A673 (cell line): ENCODE results near the gene GULP1. TPM values are rescaled to one million over a fixed set of nuclear protein-coding genes. Genes with fewer than 3 reads are reported as not detected.
"Not testable (repeated sequence)": the region's sequence is repeated elsewhere in the genome, so short reads cannot be mapped to it uniquely, and the experiment has no call there.

Source experiments
- BruUV-seq: library from RNA; stranded (reverse); fragments of 400-500 nt; replicated peaks from 2 replicates; lab custom pipeline; 2021; lab: Mats Ljungman, UMichigan
- CTCF ChIA-PET: fragments of 300-600 bp; sonication (Branson Sonifier 250); formaldehyde crosslinking; loops from one replicate; lab custom pipeline; 2022; ENCODE audit warnings: antibody characterized with exemption; lab: Charles Lee
- POLR2A ChIA-PET: fragments of 300-600 bp; sonication (Branson Sonifier 250); formaldehyde crosslinking; loops from one replicate; lab custom pipeline; 2022; ENCODE audit warnings: antibody characterized with exemption; ENCODE audit not compliant: low non-redundant PET; lab: Charles Lee
- DNase-seq: peaks from one replicate; pipeline ENCODE4 v3.0.0-alpha.2; 2015; ENCODE audit warnings: low spot score
- H3K27ac ChIP-seq: fragments of 200-600 bp; sonication (generic); 2 replicates; pipeline ENCODE4 v1.5.1; 2016; ENCODE audit warnings: mixed run types, low read depth, mild to moderate bottlenecking, mixed read lengths, antibody characterized with exemption, low read length; ENCODE audit not compliant: poor library complexity, severe bottlenecking
- H3K27me3 ChIP-seq: fragments of 200-600 bp; sonication (generic); replicated peaks from 2 replicates; pipeline ENCODE4 v1.6.1; 2017; ENCODE audit warnings: mixed run types, low read depth, mild to moderate bottlenecking, mixed read lengths, antibody characterized with exemption, low read length; ENCODE audit not compliant: insufficient read depth, poor library complexity
- H3K36me3 ChIP-seq: fragments of 200-600 bp; sonication (generic); 2 replicates; pipeline ENCODE4 v1.6.1; 2016; ENCODE audit warnings: mixed run types, mild to moderate bottlenecking, mixed read lengths, antibody characterized with exemption, low read length; ENCODE audit not compliant: insufficient read depth, poor library complexity, severe bottlenecking
- H3K4me1 ChIP-seq: fragments of 200-600 bp; sonication (generic); 2 replicates; pipeline ENCODE4 v1.6.1; 2017; ENCODE audit warnings: mixed run types, mild to moderate bottlenecking, mixed read lengths, antibody characterized with exemption, low read length; ENCODE audit not compliant: insufficient read depth, poor library complexity, severe bottlenecking
- H3K4me3 ChIP-seq: fragments of 200-600 bp; sonication (generic); 2 replicates; pipeline ENCODE4 v1.5.1; 2016; ENCODE audit warnings: low read depth, mixed run types, mild to moderate bottlenecking, mixed read lengths, low read length; ENCODE audit not compliant: poor library complexity, severe bottlenecking
- H3K9me3 ChIP-seq: fragments of 200-600 bp; sonication (generic); 2 replicates; pipeline ENCODE4 v1.6.1; 2016; ENCODE audit warnings: mixed run types, low read depth, mild to moderate bottlenecking, mixed read lengths, antibody characterized with exemption, low read length; ENCODE audit not compliant: poor library complexity, severe bottlenecking
- EZH2 ChIP-seq: fragments of 200-600 bp; sonication (generic); IDR thresholded peaks from 2 replicates; pipeline ENCODE4 v1.6.1; 2017; ENCODE audit warnings: borderline replicate concordance, low read depth, mild to moderate bottlenecking, mixed read lengths, antibody characterized with exemption, low read length; ENCODE audit not compliant: poor library complexity, severe bottlenecking
- intact Hi-C: fragments of 100-400 bp; cut with micrococcal nuclease; formaldehyde crosslinking; loops from one replicate; pipeline ENCODE4 v1.10.0; 2022; ENCODE audit not compliant: unreplicated experiment
- total RNA-seq: library from RNA; stranded (reverse); gene quantifications from 2 replicates; pipeline ENCODE4 v1.2.3, GENCODE V29; 2021
- TF ChIP-seq, protein P1 (sequence below): fragments of 300-800, 200-600 bp; sonication (generic); conservative IDR thresholded peaks from 2 replicates; pipeline ENCODE4 v1.5.1; 2017; ENCODE audit warnings: low read depth, mild to moderate bottlenecking, antibody characterized with exemption, low read length, moderate library complexity, mixed read lengths

Gene GULP1
- total RNA-seq, 1 experiment from 2014 or later = 7.2 TPM

DNA sequence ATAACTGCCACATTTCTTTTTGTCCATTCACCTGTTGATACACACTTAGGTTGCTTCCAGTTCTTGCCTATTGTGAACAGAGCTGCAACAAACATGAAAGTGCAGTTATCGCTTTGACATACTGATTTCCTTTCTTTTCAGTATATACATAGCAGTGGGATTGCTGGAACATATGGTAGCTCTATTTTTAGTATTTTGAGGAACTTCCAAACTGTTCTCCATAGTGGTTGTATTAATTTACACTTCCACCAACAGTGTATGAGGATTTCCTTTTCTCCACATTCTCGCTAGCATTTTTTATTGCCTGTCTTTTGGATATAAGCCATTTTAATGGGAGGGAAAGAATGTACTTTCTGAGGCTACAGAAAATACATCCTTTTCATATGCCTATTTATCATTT, 167.4 kb downstream of the GULP1 start:
- CTCF ChIA-PET = no interaction called here
- Histone ChIP-seq H3K4me1 (no peaks in the 10 kb centered on the region), H3K9me3 (no peaks in the 10 kb centered on the region), H3K36me3 (no peaks in the 10 kb centered on the region), H3K27ac (no peak overlapping the region), H3K27me3 (no peaks in the 10 kb centered on the region), H3K4me3 (no peak overlapping the region)
- no TSS peak for BruUV-seq
- TF ChIP-seq, protein P1, sequence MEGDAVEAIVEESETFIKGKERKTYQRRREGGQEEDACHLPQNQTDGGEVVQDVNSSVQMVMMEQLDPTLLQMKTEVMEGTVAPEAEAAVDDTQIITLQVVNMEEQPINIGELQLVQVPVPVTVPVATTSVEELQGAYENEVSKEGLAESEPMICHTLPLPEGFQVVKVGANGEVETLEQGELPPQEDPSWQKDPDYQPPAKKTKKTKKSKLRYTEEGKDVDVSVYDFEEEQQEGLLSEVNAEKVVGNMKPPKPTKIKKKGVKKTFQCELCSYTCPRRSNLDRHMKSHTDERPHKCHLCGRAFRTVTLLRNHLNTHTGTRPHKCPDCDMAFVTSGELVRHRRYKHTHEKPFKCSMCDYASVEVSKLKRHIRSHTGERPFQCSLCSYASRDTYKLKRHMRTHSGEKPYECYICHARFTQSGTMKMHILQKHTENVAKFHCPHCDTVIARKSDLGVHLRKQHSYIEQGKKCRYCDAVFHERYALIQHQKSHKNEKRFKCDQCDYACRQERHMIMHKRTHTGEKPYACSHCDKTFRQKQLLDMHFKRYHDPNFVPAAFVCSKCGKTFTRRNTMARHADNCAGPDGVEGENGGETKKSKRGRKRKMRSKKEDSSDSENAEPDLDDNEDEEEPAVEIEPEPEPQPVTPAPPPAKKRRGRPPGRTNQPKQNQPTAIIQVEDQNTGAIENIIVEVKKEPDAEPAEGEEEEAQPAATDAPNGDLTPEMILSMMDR = no peak
- POLR2A ChIA-PET = interaction anchor here (0.6 kb wide), 1 partner anchor 608 kb away, joined by 3 read pairs; no protein-coding TSS in a partner anchor
- intact Hi-C loops = no loop called here
- no peak for DNase-seq

DNA sequence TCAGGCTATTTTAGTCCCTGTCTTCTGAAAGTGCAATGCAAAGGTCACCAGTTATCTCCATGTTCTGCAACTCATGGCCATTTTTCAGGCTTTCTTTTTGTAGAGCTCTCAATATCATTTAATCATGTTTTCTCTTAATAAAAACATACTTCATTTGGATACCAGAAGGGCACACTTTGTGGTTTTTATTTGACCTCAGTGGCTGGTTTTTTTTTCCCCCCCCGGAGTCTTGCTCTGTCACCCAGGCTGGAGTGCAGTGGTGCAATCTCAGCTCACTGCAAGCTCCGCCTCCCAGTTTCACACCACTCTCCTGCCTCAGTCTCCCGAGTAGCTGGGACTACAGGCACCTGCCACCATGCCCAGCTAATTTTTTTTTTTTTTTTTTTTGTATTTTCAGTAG, 174.4 kb downstream of the GULP1 start:
- H3K9me3 ChIP-seq, H3K4me1 ChIP-seq, CTCF ChIA-PET, H3K36me3 ChIP-seq, H3K27ac ChIP-seq, intact Hi-C loops, BruUV-seq, DNase-seq, H3K27me3 ChIP-seq, H3K4me3 ChIP-seq: not testable (repeated sequence)
- POLR2A ChIA-PET = interaction anchor here (0.6 kb wide), 1 partner anchor 16 kb away, joined by 3 read pairs; no protein-coding TSS in a partner anchor

DNA sequence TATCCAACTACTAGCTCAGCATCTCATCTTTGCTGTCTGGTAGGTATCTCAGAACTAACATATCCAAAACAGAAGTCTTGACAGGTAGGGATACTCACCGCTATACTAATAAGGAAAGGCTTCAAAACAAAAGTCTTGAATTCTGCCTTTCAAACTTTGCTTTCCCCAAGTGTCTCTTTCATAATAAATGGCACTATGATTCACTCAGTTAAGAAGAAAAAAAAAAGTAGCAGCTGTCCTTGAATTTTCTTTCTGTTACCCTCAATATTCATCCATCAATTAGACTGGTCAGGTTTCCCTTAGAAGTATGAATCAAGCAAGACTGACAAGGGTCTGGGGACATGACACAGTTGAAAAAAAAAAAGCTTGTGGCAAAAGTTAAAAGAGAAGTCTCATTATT, 175.1 kb downstream of the GULP1 start:
- no peak for TF ChIP-seq EZH2
- TF ChIP-seq, protein P1 = no peak
- no TSS peak for BruUV-seq
- CTCF ChIA-PET = interaction anchor here (0.5 kb wide), 1 partner anchor 47 kb away, joined by 3 read pairs; no protein-coding TSS in a partner anchor
- H3K36me3 ChIP-seq = no peaks in the 10 kb centered on the region
- intact Hi-C loops = no loop called here
- no peaks in the 10 kb centered on the region for H3K4me1 ChIP-seq
- POLR2A ChIA-PET = no interaction called here
- no peak overlapping the region for H3K27ac ChIP-seq
- no peaks in the 10 kb centered on the region for H3K27me3 ChIP-seq
- H3K4me3 ChIP-seq = no peak overlapping the region
- DNase-seq = no peak
- no peaks in the 10 kb centered on the region for H3K9me3 ChIP-seq

DNA sequence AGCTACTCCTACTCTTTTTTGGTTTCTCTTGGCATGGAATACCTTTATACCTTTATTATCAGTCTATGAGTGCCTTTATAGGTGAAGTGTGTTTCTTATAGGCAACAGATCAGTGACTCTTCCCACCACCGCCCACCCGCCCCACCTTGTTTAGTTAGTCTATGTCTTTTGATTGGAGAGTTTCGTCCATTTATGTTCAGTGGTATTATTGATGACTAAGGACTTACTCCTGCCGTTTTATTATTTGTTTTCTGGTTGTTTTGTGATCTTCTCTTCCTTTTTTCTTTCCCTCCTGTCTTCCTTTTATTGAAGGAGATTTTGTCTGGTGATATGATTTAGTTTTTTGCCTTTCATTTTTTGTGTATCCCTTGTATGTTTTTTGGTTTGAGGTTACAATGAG, 179.5 kb downstream of the GULP1 start:
- ChIA-PET CTCF (no interaction called here), POLR2A (no interaction called here)
- intact Hi-C loops = no loop called here
- no peaks in the 10 kb centered on the region for H3K27me3 ChIP-seq
- H3K4me1 ChIP-seq = no peaks in the 10 kb centered on the region
- no peak overlapping the region for H3K4me3 ChIP-seq
- BruUV-seq = no TSS peak
- TF ChIP-seq, protein P1 = no peak
- no peak for TF ChIP-seq EZH2
- no peaks in the 10 kb centered on the region for H3K9me3 ChIP-seq
- H3K27ac ChIP-seq = no peak overlapping the region
- DNase-seq = no peak
- no peaks in the 10 kb centered on the region for H3K36me3 ChIP-seq
